DOHH2 (cell line): ENCODE data around the gene DNAJC17.

Experiments used
- EZH2phosphoT487 ChIP-seq: fragments of 200-600 bp; sonication (generic); IDR thresholded peaks from 2 replicates; pipeline ENCODE4 v1.6.1; 2017; ENCODE audit warnings: borderline replicate concordance, mild to moderate bottlenecking, antibody characterized with exemption, low read length, moderate library complexity, mixed read lengths
- TF ChIP-seq, protein P1 (sequence below): fragments of 200-600 bp; sonication (generic); IDR thresholded peaks from one replicate; pipeline ENCODE4 v1.5.1; 2014; ENCODE audit warnings: antibody characterized with exemption, mild to moderate bottlenecking, low read depth, low read length; ENCODE audit not compliant: poor library complexity, severe bottlenecking

DNA sequence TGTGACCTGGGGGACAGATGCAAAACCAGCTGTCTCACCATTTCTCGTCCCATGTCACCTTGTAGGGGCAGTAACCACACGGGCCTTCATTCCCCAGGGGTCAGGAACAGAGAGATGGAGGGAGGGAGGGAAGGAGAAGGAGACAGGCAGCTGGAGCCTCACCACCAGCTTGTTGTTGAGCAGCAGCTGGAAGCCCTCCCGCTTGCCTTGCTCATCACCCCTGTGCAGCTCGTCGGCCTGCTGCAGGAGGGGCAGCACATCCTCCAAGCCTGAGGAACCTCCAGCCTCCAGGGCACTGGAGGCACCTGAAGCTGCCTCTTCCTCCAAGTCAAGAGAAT lies 62.5 kb downstream of the DNAJC17 start:
- TF ChIP-seq, protein P1, sequence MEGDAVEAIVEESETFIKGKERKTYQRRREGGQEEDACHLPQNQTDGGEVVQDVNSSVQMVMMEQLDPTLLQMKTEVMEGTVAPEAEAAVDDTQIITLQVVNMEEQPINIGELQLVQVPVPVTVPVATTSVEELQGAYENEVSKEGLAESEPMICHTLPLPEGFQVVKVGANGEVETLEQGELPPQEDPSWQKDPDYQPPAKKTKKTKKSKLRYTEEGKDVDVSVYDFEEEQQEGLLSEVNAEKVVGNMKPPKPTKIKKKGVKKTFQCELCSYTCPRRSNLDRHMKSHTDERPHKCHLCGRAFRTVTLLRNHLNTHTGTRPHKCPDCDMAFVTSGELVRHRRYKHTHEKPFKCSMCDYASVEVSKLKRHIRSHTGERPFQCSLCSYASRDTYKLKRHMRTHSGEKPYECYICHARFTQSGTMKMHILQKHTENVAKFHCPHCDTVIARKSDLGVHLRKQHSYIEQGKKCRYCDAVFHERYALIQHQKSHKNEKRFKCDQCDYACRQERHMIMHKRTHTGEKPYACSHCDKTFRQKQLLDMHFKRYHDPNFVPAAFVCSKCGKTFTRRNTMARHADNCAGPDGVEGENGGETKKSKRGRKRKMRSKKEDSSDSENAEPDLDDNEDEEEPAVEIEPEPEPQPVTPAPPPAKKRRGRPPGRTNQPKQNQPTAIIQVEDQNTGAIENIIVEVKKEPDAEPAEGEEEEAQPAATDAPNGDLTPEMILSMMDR, result no peak
- no peak for TF ChIP-seq EZH2phosphoT487
